Stimulated activated CD4-positive, alpha-beta T cell treated with anti-CD3 and anti-CD28 coated beads, Interleukin-4, amount 100 ng/mL, for 4 hours (primary cell): Measurements from ENCODE around the gene CDK4.
A peak's percentile ranks its signal among the peaks of the same experiment; 100 is the strongest.

Source experiments
- DNase-seq, 2 experiments: peaks; one replicate each; pipeline ENCODE4 v3.0.0-alpha.2; 2020

CDK4 gene

DNA sequence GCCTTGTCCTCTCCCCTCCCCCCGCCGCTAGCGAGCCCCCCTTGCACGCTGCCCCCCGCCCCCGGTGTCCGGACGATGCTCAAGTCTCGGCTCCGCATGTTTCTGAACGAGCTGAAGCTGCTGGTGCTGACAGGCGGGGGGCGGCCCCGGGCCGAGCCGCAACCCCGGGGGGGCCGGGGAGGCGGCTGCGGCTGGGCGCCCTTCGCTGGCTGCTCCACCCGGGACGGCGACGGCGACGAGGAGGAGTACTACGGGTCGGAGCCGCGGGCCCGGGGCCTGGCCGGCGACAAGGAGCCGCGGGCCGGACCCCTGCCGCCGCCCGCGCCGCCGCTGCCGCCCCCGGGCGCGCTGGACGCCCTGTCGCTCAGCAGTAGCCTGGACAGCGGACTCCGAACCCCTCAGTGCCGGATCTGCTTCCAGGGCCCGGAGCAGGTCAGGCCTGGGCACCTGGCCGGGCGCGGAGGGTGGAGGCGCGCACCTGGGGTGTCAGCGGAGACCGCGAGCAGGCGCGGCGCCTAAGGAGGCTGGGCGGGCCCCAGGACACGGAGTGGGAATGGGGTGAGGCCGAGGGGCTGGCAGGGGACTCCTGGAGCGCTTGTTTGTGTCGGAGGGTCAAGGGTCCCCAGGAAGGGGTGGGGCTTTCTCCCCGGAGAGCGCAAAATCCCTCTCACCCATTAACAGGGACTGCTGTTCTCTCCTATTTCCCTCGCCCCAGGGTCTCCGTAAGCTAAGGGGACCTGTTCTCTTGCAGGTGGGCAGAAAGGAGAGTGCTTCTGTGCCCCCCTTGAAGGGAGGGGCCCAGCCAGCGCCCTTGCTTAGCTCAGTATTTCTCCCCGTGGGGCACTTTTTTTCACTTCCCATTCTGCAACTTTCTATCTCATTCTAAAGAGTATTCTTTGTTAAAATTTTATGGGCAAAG, 3.6 kb upstream of the CDK4 start:
- no peak for DNase-seq

DNA sequence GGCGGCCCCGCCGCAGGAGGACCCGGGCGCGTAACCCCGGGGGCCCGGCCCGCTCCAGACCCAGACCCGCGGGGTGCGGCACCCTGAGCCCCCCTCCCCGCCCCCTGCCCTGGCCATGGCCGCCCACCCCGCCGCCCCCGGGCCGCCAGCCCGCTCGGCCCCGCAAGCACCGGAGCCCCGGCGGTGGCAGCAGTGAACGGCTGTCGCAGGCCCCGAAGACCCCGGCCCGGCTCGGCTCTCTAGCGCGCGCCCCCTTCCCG, 3.0 kb upstream of the CDK4 start:
- DNase-seq, result no peak

DNA sequence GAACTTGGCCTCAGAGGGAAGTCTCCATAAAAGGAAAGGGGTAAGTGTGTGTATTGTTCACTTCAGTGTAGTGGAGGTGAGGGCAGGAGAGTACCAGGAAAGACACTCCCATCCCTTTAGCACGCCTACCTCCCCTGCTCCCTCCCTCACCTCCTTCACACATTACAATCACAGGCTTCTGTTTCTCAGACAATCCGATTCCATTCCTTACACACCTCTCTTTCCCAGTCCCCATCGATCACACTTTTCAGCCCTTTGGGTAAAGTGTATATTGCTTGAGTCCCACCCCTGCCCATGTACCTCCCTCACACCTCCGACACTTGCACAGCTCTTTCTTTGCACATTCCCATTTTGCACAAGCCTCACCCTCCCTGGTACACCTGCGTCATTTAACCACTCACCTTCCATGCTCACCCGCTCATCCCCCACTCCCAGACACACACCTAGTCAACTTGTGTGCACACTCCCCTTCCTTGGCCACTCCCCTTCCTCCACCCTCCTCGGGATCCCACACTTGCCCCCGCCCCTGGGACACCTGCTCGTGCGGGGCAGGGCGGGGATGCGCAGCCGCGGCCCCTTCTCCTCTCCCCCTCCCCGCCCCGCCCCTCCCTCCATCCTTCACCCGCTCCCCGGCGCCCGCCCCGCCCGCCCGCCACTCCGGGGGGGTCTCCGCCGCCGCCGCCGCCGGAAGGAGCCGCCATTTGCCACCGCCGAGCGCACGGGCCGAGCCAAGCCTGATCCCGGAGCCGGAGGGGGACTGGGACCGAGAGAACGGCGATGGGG, 2.5 kb upstream of the CDK4 start, which contains the start of gene MARCHF9:
TSS of gene MARCHF9 (plus strand) at position 693 of the 783 bp plus-strand sequence. CDS start 426 bp downstream, outside the sequence.
- DNase-seq, result peak; percentile 81 to 87

DNA sequence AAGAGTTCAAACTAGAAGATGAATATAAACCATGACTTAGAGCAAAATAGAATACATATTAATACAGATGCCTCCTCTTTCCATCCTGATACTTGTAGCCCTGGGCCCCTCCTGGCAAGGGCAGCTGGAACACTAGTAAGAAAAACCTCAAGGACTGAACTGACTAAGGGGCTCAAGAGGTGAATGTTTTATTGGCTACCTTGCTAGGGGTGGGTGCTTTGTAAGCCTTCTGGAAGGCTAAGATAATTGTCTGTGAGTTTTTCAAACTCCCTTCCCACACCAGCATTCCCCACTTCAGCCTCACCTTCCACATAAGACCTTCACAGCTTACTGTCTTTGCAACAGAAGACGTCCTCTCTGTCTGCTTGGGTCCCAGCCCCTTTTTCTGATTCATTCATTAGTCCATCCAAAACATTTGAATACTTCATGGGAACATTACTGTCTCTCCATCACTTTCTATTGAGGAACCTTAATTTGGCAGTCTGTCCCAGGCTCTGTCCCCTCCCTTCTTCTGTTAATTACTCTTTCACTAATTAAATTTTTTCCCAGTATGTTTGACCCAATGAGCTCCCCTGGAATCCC, 1.7 kb upstream of the CDK4 start:
- DNase-seq, result no peak

DNA sequence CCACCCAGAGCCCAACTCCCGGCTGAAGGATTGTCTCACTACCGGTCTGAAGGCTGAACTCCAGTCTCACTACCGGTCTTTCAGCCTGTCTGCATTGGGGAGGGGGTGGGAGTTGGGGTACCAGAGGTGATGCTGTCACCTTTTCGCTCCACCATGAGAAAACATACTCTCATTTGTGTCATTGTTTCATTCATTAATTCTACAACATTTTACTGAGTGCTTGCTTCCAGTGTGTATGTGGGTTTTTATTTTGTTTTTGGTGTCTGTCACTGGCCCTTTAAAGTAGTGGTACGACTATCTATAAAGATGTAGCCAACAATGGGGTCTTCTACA, 524 bp upstream of the CDK4 start:
- DNase-seq, result no peak

DNA sequence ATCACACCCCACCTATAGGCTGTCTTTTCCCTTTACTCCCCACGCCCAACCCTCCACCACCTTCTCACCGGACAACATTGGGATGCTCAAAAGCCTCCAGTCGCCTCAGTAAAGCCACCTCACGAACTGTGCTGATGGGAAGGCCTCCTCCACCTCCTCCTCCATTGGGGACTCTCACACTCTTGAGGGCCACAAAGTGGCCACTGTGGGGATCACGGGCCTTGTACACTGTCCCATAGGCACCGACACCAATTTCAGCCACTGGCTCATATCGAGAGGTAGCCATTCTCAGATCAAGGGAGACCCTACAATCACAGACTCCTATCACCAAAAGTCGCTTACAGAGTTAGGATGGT, 700 bp downstream of the CDK4 start:
- DNase-seq, result no peak

DNA sequence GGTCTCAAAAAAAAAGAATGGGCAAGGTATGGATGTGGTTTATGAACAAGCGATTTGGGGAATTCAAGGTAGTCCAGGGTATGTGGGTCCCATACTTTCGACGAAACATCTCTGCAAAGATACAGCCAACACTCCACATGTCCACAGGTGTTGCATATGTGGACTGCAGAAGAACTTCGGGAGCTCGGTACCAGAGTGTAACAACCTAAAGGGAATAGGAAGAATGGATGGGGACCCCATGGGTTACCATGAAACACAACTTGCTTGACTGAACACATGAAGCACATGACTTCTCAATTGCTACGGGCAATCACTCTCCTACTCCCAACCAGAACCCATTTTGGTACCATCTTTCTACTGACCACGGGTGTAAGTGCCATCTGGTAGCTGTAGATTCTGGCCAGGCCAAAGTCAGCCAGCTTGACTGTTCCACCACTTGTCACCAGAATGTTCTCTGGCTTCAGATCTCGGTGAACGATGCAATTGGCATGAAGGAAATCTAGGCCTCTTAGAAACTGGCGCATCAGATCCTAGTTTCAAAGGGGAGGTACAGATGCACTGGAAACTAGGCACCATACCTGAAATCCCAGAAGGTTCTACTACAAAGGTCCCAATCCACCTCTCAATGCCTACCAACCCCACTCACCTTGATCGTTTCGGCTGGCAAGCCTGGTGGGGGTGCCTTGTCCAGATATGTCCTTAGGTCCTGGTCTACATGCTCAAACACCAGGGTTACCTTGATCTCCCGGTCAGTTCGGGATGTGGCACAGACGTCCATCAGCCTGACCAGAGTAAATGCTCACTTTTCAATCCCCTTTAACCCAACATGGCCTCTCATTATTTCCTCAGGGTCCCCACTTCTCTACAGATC, 1.3 kb downstream of the CDK4 start:
- no peak for DNase-seq

DNA sequence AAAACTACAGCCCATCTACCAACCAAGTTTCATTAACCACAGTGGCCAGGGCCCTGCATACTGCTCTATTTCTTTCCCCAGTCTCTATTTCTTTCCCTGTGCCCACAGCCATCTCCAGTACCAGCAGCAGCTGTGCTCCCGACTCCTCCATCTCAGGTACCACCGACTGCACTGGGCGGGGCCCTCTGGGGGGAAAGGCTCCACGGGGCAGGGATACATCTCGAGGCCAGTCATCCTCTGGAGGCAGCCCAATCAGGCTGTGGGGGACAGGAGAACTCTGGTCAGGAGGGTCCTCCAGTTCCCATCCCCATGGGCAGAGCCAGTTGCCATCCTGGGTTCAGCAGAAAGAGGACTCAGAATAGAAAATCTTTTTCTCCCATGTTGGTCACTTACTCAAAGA, 3.0 kb downstream of the CDK4 start:
- no peak for DNase-seq

DNA sequence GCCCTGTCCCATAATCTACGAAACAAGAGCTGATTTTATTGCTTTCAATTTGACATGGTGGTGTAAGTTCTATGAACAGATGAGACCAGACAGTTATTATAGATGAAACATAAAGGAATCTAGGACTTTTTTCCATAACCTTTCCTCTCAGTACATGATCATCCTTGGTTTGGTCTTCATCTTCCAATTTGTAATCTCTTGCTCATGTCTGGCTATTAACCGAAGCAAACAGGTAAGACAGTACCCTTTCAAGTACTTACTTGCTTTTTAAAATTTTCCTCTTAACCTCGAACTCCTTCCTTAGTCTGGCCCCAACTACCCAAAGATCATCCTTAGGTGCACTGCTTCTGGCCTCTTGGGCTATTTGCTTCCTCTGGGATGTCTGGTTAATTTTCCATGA, 6.1 kb downstream of the CDK4 start:
- no peak for DNase-seq

DNA sequence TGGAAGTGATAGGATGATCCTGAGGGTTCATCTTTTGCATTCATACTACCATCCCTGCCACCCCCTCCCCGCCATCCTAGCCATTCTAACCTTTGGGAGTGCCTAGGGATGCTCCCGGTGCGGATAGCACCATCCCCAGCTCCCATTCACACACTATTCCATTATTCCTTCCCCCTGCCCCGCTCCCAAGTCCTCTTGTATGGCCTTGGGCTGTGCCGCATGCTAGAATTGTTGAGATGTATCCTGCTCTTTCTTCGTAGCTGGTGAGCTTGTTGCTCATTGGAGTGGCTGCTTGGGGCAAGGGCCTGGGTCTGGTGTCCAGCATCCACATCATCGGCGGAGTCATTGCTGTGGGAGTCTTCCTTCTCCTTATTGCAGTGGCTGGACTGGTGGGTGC, 6.6 kb downstream of the CDK4 start:
- no peak for DNase-seq

DNA sequence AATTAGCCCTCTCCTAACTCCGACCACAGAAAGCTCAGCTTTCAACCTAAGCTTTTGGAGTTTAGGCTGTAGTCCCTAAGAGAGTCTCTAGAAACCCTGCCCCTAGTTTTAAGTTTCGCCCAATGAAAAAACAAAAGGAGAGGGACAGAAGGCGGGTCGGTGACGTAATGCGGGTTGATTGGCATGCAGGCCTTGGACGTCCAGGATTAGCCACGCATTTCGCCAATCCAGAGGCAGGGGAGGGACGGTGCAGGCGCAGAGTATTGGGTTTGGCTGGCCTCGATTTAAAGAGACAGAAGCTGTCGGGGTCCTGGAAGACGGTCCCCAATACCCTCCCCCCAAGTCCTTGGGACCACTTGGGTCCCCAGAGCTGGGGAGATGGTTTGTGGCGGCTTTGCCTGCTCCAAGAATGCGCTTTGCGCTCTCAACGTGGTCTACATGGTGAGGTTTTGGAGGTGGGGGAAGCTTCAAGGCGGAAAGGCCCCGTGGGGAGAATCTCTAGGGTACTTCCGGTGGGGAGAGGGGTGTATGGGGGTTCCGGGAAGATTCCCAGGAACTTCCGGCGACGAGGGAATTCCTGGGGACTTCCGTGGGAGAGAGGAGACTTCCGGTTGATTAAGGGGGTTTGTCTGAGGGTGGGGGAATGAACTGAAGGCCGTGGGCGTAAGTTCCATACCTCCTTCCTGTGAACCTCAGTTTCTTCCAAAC, 7.2 kb downstream of the CDK4 start, which contains the start of gene TSPAN31:
TSS of gene TSPAN31 (plus strand) at position 263 of the 708 bp plus-strand sequence. CDS start at position 379, 116 bp downstream.
- DNase-seq, result peak; percentile 90 to 94

DNA sequence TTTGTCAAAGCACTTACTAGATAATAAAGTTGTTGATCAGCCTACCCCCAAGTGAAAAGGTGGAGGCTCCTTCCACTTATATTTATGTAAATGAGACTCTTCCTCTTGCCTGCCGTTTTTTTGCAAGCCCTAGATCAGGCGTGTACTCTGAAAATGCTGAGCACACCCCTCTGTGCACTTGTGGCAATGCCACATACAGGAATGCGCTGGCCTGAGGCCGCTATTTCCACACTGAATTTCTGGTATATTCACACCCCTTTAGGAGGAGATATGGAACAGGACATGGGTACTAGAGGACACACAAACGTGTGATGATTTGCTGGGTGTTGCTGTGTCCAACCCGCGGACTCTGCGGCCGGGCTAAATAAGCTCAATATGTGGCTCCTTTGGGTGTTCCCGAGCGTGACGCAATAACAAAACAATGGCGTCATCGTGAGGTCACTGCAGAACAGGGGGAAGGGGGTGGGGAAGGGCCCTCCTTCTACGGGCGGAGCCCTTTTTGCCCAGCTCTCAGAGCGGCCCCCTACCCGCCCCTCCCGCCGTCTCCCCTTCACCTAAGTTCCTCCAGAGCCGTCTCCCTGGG, 7.8 kb downstream of the CDK4 start:
- peak; percentile 63 to 68 for DNase-seq

DNA sequence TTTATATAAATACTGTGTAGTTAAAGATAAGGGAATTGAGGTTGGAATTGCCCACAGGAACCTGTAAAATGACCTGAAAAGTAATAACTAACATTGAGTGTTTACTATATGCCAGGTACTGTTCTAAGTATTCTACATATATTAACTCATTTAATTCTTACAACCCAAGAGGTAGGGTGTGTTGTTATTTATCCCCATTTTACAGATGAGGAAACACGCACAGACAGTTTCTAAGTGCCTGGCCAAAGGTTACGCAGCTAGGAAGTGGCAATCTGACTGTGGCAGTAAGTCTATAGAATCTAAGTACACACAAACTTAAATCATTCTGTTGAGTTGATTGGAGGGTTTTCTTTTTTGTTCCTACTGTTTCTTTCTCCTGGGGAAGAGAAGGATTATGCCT, 8.3 kb downstream of the CDK4 start:
- DNase-seq, result no peak

DNA sequence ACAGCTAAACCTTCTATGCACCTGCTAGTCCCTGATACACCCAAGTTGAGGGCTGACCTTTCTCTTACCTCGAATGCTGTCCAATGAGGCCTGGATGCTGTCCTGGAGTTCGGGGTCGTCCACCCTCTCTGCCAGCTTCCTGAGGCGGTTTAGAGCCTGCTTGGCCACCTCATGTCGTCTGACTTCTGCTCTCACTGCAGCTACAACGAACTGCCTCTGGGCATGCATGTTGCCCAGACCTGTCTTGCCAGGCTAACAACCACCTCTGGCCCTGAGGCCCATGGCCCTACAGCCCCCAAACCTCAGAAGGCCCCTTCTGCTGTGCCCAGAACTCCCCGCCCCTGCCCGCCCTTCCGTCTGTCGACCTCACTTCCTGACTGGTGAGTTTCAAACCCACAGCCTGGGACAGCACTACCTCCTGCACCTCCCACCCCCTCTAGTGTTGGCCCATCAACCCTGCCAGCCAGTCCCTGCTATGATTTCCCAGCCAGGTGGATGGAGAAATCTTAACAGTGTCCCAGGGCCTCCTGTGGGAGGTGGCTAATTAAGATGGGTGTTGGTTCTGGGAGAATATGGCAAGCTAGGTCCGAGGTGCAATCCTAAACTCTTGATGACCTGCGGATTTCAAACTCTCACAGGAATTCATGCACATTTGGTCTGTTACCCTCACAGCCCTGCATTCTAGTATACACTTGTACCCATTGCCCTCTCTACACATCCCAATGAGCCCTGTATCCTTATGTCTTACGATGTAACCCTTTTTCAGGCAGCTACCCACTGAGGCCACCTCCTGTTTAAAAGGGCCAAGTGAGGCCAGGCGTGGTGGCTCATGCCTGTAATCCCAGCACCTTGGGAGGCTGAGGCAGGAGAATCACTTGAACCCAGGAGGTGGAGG, 10.0 kb downstream of the CDK4 start:
- peak; percentile 67 to 78 for DNase-seq

DNA sequence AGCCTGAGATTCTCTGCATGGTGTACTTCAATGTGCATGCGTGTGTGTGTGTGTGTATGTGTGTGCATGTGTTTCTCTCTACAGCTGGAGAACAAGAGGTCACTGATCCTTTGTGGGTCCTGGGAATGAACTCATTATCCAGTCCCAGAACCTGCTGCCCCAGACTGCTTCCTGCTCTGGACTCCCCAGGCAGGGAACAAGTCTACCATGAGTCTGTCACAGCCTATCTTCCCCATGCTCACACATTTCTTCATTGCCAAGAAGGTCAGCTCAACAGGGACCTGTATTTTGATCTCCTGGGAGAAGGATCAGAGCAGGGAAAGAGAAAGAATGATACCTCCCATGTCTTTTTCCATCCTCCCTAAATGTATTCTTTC, 10.7 kb downstream of the CDK4 start:
- no peak for DNase-seq

DNA sequence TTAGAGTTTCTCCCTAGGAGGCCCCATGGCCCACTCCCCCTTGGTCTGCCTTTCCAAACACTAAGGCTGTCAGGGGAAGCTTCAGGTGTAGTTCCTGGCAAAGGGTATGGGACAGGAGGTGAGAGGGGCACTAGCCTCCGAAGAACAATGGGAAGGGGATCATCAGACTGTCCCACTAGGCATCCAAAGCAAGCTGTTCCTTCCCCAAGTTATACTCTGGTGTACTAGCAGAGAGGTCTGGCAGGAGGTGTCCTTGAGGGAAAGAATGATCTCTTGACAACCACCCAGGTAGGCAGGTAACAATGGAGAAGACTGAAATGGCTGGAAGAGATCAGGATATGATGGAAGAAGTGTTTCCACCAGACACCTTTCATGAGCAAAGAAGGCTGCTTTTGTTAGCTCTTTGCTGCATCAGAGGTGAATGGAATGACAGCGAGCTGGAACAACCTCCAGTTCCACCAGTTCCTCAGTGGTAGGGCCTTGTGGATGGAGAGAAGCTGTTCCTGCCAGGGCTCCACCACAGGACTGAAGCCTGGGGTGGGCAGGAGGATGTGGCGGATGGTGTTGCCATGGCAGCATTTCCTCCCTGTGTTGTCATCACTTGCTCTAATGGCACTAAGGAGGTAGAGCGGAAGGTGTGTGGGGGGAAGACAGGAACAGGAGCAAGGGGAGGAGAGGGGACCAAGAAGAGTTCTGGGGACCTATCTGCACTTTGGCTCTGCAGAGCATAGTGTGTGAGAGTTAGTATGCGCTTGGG, 11.3 kb downstream of the CDK4 start:
- peak; percentile 50 to 79 for DNase-seq

DNA sequence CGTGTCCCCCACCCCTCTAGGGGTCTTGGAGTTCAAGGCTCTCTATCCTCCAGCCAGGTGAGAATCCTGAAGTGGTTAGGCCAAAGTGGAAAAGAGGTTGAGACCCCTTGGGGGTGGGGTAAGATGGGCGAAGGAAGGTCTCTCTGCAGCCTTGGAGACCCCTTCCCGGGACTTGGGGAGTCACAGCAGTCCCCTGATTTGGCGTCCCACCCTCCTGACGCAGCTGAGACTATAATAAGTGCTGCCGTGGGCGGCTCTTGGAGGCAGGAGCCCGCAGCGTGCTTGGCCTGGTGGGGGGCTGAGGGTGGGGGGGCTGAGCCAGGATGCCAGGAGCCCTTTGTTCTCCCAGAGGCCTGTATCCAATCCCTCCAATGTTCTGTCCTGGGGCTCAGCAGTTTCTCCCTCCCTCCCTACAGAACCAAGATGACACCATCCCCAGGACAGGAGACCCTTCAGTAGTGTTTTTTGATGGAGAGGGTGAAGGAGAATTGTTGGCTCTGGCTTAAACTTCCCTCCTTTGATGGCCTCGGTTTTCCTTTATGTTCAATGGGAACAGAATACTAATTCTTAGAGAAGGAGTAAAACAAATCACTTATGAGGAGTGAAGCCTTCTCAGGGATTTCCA, 12.1 kb downstream of the CDK4 start:
- DNase-seq, result no peak

DNA sequence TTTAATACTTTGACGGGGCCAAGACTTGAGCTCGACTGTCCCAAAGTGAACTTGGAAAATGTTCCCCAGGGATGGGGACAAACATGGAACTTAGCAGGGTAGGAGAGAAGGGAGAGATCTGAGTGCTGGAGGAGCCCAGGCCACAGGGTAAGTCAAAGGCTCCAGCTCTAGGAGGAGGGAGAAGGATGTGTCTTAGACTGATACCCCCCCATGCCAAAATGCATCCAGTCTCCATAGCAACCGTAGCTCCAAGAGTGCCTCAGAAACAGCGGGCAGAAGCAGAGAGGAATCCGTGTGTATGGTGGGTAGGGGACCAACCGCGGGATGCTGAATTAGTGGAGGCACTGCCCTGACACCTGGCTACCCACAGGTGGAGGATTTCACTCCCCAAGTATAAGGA, 12.7 kb downstream of the CDK4 start:
- no peak for DNase-seq

DNA sequence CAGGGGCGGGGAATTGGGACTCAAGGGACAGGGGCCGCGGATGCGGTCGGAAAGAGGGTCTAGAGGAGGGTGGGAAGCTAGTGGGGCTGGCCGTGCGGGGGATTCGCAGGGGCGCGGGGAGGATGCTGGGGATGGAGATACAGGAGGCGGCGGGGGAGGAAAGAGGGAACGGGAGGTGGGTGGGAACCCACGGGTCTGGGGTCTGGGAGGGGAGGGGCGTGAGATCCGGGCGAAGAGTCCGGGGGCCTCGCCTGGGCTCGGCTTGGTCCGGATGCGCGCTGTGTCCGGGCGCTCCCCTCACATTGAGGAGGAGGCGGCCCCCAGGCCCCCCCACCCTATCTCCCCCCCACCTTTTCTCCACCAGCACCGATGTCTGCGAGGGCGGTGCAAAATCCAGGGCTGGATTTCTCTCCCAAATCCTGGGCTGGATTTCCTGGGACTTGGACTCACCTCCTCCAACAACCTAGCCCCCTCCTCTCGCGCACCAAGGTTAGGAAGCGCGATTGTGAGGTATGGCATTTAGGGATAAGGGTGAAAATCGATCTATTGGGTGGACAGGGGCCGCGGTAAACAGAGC, 13.4 kb downstream of the CDK4 start, which contains the start of gene AGAP2:
TSS of gene AGAP2 (minus strand) at position 82 of the 577 bp plus-strand sequence. CDS start 496 bp downstream, outside the sequence.
- DNase-seq, result no peak
